Measurements from ENCODE around the gene RPS26. TPM values are rescaled to one million over a fixed set of nuclear protein-coding genes. Genes with fewer than 3 reads are reported as not detected.
A peak's percentile ranks its signal among the peaks of the same experiment; 100 is the strongest.

The RPS26 gene
- total RNA-seq, 1 donor from 2014 or later, result 25.7 TPM

- TF ChIP-seq, protein P1, sequence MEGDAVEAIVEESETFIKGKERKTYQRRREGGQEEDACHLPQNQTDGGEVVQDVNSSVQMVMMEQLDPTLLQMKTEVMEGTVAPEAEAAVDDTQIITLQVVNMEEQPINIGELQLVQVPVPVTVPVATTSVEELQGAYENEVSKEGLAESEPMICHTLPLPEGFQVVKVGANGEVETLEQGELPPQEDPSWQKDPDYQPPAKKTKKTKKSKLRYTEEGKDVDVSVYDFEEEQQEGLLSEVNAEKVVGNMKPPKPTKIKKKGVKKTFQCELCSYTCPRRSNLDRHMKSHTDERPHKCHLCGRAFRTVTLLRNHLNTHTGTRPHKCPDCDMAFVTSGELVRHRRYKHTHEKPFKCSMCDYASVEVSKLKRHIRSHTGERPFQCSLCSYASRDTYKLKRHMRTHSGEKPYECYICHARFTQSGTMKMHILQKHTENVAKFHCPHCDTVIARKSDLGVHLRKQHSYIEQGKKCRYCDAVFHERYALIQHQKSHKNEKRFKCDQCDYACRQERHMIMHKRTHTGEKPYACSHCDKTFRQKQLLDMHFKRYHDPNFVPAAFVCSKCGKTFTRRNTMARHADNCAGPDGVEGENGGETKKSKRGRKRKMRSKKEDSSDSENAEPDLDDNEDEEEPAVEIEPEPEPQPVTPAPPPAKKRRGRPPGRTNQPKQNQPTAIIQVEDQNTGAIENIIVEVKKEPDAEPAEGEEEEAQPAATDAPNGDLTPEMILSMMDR (IDR thresholded peaks at IDR 0.05; ENCODE audit: unreplicated experiment), result no peak
- peak overlapping the region; percentile 29 for H3K27ac Mint-ChIP-seq
- peaks cover 16% of the 10 kb centered on the region for H3K4me1 Mint-ChIP-seq
- H3K4me3 Mint-ChIP-seq, result no peak overlapping the region
- no peaks in the 10 kb centered on the region for H3K27me3 Mint-ChIP-seq (ENCODE audit: low read depth)
- H3K9me3 Mint-ChIP-seq, result no peaks in the 10 kb centered on the region
- DNase-seq (ENCODE audit: low spot score in 2 of 2, unreplicated experiment in 2 of 2), result no peak
- H3K36me3 Mint-ChIP-seq, result peaks cover 40% of the 10 kb centered on the region
Measured at GRCh38 chr12:56031987-56032386, 9.7 kb upstream of the RPS26 start.

DNA sequence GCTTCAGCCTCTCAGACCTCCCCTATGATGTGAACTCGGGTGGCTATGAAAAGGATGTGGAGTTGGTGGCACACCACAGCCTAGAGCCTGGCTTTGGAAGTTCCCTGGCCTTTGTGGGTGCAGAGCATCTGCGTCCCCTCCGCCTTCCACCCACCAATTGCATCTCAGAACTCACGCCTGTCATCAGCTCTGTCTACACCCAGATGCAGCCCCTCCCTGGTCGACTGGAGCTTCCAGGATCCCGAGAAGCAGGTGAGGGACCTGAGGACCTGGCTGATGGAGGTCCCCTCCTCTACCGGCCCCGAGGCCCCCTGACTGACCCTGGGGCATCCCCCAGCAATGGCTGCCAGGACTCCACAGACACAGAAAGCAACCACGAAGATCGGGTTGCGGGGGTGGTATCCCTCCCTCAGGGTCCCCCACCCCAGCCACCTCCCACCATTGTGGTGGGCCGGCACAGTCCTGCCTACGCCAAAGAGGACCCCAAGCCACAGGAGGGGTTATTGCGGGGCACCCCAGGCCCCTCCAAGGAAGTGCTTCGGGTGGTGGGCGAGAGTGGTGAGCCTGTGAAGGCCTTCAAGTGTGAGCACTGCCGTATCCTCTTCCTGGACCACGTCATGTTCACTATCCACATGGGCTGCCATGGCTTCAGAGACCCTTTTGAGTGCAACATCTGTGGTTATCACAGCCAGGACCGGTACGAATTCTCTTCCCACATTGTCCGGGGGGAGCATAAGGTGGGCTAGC lies 7.0 kb upstream of the RPS26 start:
- DNase-seq (ENCODE audit: low spot score in 2 of 2, unreplicated experiment in 2 of 2), result no peak
- H3K27ac Mint-ChIP-seq, result no peak overlapping the region
- H3K4me1 Mint-ChIP-seq, result peaks cover 2% of the 10 kb centered on the region
- peaks cover 43% of the 10 kb centered on the region for H3K36me3 Mint-ChIP-seq
- no peaks in the 10 kb centered on the region for H3K9me3 Mint-ChIP-seq
- TF ChIP-seq, protein P1 (IDR thresholded peaks at IDR 0.05; ENCODE audit: unreplicated experiment), result no peak
- H3K4me3 Mint-ChIP-seq, result no peak overlapping the region
- no peaks in the 10 kb centered on the region for H3K27me3 Mint-ChIP-seq (ENCODE audit: low read depth)

GRCh38 chr12:56037161-56037560 lies 4.6 kb upstream of the RPS26 start:
- no peaks in the 10 kb centered on the region for H3K27me3 Mint-ChIP-seq (ENCODE audit: low read depth)
- no peaks in the 10 kb centered on the region for H3K9me3 Mint-ChIP-seq
- H3K27ac Mint-ChIP-seq, result no peak overlapping the region
- peaks cover 32% of the 10 kb centered on the region for H3K36me3 Mint-ChIP-seq
- H3K4me1 Mint-ChIP-seq, result peaks cover 9% of the 10 kb centered on the region
- TF ChIP-seq, protein P1 (IDR thresholded peaks at IDR 0.05; ENCODE audit: unreplicated experiment), result no peak
- H3K4me3 Mint-ChIP-seq, result no peak overlapping the region
- DNase-seq (ENCODE audit: low spot score in 2 of 2, unreplicated experiment in 2 of 2), result no peak

GRCh38 chr12:56038022-56038655 lies 3.6 kb upstream of the RPS26 start:
- Mint-ChIP-seq H3K36me3 (peaks cover 24% of the 10 kb centered on the region), H3K9me3 (no peaks in the 10 kb centered on the region), H3K27ac (no peak overlapping the region), H3K4me1 (peaks cover 16% of the 10 kb centered on the region), H3K4me3 (no peak overlapping the region), H3K27me3 (ENCODE audit: low read depth) (no peaks in the 10 kb centered on the region)
- TF ChIP-seq, protein P1 (IDR thresholded peaks at IDR 0.05; ENCODE audit: unreplicated experiment), result no peak
- DNase-seq (ENCODE audit: low spot score in 2 of 2, unreplicated experiment in 2 of 2), result no peak

DNA sequence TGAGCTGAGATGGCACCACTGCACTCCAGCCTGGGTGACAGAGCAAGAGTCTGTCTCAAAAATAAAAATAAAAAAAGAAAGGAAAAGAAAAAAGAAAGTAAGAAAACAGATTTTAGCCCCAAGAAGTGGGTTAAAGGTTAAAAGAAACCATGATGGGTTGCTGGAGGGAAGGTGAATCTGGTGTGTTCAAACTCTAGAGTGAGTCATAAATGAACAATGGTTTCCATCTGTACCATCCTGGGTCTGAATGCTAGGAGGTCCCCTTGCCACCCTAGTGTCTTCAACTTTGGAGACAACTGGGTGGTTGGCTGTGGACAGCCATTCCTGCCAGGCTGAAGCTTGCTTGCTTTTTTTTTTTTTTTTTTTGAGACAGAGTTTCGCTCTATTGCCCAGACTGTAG lies 1.6 kb upstream of the RPS26 start:
- Mint-ChIP-seq H3K9me3 (no peaks in the 10 kb centered on the region), H3K27me3 (ENCODE audit: low read depth) (no peaks in the 10 kb centered on the region), H3K4me3 (no peak overlapping the region), H3K36me3 (peaks cover 30% of the 10 kb centered on the region), H3K27ac (no peak overlapping the region), H3K4me1 (peaks cover 19% of the 10 kb centered on the region)
- no peak for DNase-seq (ENCODE audit: low spot score in 2 of 2, unreplicated experiment in 2 of 2)
- TF ChIP-seq, protein P1 (IDR thresholded peaks at IDR 0.05; ENCODE audit: unreplicated experiment), result no peak
